HL-60 (cell line): ENCODE results near the gene CARM1.

ENCODE experiments used
- DNase-seq, 2 experiments: peaks; one replicate each; pipeline ENCODE4 v3.0.0-alpha.2; 2010 to 2020; ENCODE audit warnings: low read depth in 1 of 2, low spot score in 1 of 2
- H3K27ac ChIP-seq: fragments of 250-450 bp; sonication (Bioruptor Pico); replicated peaks from 2 replicates; pipeline ENCODE4 v1.5.1; 2020; ENCODE audit warnings: mild to moderate bottlenecking, moderate library complexity
- H3K27me3 ChIP-seq: fragments of 250-450 bp; sonication (Bioruptor Pico); 2 replicates; pipeline ENCODE4 v1.5.1; 2021; ENCODE audit warnings: mild to moderate bottlenecking, moderate library complexity; ENCODE audit not compliant: insufficient read depth, poor library complexity, severe bottlenecking
- H3K4me3 ChIP-seq: replicated peaks from 2 replicates; pipeline ENCODE4 v1.5.1; 2011; ENCODE audit warnings: mild to moderate bottlenecking, control low read depth, low read length; ENCODE audit not compliant: insufficient read depth
- GABPA ChIP-seq: IDR thresholded peaks from 2 replicates; pipeline ENCODE4 v1.6.1; 2012; ENCODE audit warnings: low read depth
- POLR2AphosphoS5 ChIP-seq: IDR thresholded peaks from 2 replicates; pipeline ENCODE4 v1.6.1; 2012; ENCODE audit warnings: low read depth
- SPI1 ChIP-seq: IDR thresholded peaks from 2 replicates; pipeline ENCODE4 v1.6.1; 2012; ENCODE audit warnings: low read depth, mild to moderate bottlenecking, borderline replicate concordance
- TF ChIP-seq, protein P1 (sequence below): IDR thresholded peaks from one replicate; pipeline ENCODE4 v1.5.1; 2011; ENCODE audit warnings: low read length, control low read depth, inconsistent platforms; ENCODE audit not compliant: insufficient read depth
- TF ChIP-seq, protein P2 (sequence below): IDR thresholded peaks from 2 replicates; pipeline ENCODE4 v1.6.1; 2012; ENCODE audit warnings: low read depth; ENCODE audit not compliant: insufficient replicate concordance

The CARM1 gene

DNA sequence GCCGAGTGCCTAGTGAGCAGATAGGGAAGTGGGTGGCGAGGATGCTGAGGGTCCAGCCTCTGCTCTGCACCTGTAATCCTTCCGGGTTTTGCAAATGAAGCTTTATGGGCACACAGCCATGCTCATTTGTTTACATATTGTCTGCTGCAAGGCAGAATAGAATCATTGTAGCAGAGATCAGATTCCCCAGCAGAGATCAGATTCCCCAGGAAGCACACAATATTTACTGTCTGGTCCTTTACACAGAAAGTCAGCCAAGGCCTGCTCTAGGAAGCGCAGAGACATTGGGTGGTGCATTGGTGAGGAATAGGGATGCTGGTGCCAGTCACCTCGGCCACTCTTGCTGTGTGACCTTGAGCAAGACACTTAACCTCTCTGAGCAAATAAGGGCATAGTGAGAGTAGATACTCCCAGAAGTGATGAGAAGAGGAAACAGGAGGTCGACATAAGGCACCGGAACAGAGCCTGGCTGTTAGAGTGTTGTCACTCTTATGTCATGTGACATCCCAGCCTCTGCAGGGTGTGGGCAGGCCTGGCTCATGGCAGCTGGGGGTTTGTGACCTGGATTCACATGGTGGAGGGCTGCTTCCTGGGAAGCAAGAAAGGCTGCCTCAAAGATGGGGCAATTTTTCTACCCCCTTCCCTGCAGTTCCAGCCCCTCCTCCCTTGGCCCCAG lies 25.6 kb downstream of the CARM1 start:
- Histone ChIP-seq H3K27ac (peak overlapping the region; percentile 47), H3K27me3 (no peaks in the 10 kb centered on the region), H3K4me3 (no peak overlapping the region)
- TF ChIP-seq GABPA (no peak), SPI1 (peak; percentile 33; the same call in 1 of the 2 replicates)
- peak; percentile 45 to 75 for DNase-seq

DNA sequence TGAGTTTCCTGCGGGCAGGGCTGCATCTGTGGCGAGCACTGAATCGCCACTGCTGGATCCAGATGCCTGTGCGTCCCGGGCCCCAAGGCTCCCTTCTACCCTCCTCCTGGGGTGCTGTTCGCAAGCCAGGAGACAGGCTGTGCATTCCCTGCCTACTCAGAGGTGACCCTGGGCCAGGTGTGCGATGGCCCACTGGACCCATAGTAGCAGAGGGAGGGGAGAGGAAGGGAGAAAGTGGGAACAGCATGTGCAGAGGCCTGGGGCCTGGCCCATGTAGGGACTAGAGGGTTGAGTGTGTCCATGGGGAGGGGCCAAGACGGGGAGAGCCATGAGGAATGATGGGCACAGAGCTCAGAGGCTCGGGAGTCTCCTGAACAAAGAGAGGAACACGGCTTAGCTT lies 27.3 kb downstream of the CARM1 start:
- no peak overlapping the region for H3K27ac ChIP-seq
- H3K4me3 ChIP-seq, result no peak overlapping the region
- TF ChIP-seq, protein P1, sequence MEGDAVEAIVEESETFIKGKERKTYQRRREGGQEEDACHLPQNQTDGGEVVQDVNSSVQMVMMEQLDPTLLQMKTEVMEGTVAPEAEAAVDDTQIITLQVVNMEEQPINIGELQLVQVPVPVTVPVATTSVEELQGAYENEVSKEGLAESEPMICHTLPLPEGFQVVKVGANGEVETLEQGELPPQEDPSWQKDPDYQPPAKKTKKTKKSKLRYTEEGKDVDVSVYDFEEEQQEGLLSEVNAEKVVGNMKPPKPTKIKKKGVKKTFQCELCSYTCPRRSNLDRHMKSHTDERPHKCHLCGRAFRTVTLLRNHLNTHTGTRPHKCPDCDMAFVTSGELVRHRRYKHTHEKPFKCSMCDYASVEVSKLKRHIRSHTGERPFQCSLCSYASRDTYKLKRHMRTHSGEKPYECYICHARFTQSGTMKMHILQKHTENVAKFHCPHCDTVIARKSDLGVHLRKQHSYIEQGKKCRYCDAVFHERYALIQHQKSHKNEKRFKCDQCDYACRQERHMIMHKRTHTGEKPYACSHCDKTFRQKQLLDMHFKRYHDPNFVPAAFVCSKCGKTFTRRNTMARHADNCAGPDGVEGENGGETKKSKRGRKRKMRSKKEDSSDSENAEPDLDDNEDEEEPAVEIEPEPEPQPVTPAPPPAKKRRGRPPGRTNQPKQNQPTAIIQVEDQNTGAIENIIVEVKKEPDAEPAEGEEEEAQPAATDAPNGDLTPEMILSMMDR, result no peak
- TF ChIP-seq, protein P2, sequence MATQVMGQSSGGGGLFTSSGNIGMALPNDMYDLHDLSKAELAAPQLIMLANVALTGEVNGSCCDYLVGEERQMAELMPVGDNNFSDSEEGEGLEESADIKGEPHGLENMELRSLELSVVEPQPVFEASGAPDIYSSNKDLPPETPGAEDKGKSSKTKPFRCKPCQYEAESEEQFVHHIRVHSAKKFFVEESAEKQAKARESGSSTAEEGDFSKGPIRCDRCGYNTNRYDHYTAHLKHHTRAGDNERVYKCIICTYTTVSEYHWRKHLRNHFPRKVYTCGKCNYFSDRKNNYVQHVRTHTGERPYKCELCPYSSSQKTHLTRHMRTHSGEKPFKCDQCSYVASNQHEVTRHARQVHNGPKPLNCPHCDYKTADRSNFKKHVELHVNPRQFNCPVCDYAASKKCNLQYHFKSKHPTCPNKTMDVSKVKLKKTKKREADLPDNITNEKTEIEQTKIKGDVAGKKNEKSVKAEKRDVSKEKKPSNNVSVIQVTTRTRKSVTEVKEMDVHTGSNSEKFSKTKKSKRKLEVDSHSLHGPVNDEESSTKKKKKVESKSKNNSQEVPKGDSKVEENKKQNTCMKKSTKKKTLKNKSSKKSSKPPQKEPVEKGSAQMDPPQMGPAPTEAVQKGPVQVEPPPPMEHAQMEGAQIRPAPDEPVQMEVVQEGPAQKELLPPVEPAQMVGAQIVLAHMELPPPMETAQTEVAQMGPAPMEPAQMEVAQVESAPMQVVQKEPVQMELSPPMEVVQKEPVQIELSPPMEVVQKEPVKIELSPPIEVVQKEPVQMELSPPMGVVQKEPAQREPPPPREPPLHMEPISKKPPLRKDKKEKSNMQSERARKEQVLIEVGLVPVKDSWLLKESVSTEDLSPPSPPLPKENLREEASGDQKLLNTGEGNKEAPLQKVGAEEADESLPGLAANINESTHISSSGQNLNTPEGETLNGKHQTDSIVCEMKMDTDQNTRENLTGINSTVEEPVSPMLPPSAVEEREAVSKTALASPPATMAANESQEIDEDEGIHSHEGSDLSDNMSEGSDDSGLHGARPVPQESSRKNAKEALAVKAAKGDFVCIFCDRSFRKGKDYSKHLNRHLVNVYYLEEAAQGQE, result no peak
- no peak for TF ChIP-seq SPI1
- TF ChIP-seq GABPA, result no peak
- no peaks in the 10 kb centered on the region for H3K27me3 ChIP-seq
- no peak for DNase-seq

DNA sequence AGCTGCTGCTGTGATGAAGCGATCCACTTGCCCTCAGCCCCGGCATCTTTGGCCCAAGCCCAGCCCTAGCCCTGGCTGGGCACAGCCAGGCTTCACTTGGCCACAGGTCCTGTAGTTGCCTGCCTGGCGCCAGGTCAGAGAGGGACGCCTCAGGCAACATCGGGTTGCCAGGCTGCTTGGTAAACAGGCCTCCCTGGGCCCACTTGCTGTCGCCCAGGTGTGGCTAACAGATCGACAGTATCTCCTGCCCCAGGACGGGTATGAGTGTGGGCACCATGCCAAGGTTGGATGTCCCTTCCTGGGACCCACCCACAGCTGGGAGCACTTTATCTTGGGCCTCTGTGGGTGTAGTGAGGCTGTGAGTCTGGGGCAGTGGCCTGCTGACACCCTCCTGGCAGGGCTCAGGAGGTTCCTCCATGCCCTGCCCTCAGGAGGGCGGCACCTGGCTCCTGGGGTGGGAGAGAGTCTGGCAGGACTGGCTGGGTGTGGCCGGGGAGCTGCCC lies 27.8 kb downstream of the CARM1 start:
- DNase-seq, result no peak
- H3K4me3 ChIP-seq, result no peak overlapping the region
- TF ChIP-seq SPI1 (no peak), POLR2AphosphoS5 (no peak), GABPA (no peak)
- TF ChIP-seq, protein P1, result no peak
- TF ChIP-seq, protein P2, result no peak
- H3K27ac ChIP-seq, result no peak overlapping the region
- H3K27me3 ChIP-seq, result no peaks in the 10 kb centered on the region

DNA sequence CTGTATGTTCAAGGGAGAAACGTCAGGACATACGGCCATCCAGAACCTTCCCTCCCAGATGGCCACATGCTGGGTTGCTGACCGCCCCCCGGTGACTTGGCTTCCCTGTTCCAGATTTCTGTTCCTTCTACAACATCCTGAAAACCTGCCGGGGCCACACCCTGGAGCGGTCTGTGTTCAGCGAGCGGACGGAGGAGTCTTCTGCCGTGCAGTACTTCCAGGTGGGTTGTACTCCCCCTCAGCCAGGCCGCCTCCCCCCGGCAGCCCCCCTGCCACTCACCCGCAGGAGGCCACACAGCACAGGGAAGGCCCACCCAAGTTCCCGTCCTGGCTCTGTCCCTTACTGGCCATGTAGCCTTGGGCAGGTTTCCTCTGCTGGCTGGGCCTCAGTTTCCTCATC lies 36.6 kb downstream of the CARM1 start:
- H3K27ac ChIP-seq, result no peak overlapping the region
- TF ChIP-seq, protein P2, result no peak
- TF ChIP-seq POLR2AphosphoS5, result no peak
- no peak for TF ChIP-seq SPI1
- TF ChIP-seq, protein P1, result no peak
- no peak for TF ChIP-seq GABPA
- no peak overlapping the region for H3K4me3 ChIP-seq
- no peak for DNase-seq
- no peaks in the 10 kb centered on the region for H3K27me3 ChIP-seq
